IMR-90 (cell line): ENCODE data around the gene CYP27B1. TPM values are rescaled to one million over a fixed set of nuclear protein-coding genes. Genes with fewer than 3 reads are reported as not detected.

Experiments
- ATAC-seq: fragments of 200-7000 bp; cut with Tn5 transposase; 2 replicates; pipeline ENCODE4 v1.9.1; 2020; ENCODE audit warnings: low read depth, mild to moderate bottlenecking, moderate library complexity
- BruUV-seq: library from RNA; stranded (reverse); fragments of 400-500 nt; replicated peaks from 2 replicates; lab custom pipeline; 2021; lab: Mats Ljungman, UMichigan
- CTCF ChIA-PET: fragments of 300-600 bp; formaldehyde crosslinking; extraction: SDS; loops from one replicate; lab custom pipeline; 2021; ENCODE audit warnings: antibody characterized with exemption; lab: Yijun Ruan, JAX
- POLR2A ChIA-PET: fragments of 300-600 bp; sonication (Branson Sonifier 250); formaldehyde crosslinking; loops from one replicate; lab custom pipeline; 2022; ENCODE audit warnings: antibody characterized with exemption; ENCODE audit not compliant: unreplicated experiment; lab: Charles Lee
- DNase-seq: peaks from one replicate; pipeline ENCODE4 v3.0.0; 2013
- H2AFZ ChIP-seq: replicated peaks from 2 replicates; pipeline ENCODE3; 2013; ENCODE audit warnings: low read length, mild to moderate bottlenecking; ENCODE audit not compliant: poor library complexity
- H2AK5ac ChIP-seq: 2 replicates; pipeline ENCODE4 v1.6.1; 2013; ENCODE audit warnings: low read depth, low read length, inconsistent platforms
- H2AK9ac ChIP-seq: replicated peaks from 2 replicates; pipeline ENCODE3; 2013; ENCODE audit warnings: mild to moderate bottlenecking, low read depth, low read length, moderate library complexity; ENCODE audit not compliant: poor library complexity
- H2BK120ac ChIP-seq: 2 replicates; pipeline ENCODE4 v1.6.1; 2013; ENCODE audit warnings: low read depth, low read length, inconsistent platforms
- H2BK15ac ChIP-seq: 3 replicates; pipeline ENCODE4 v1.6.1; 2013; ENCODE audit warnings: low read depth, low read length, inconsistent platforms
- H2BK20ac ChIP-seq: 2 replicates; pipeline ENCODE4 v1.6.1; 2013; ENCODE audit warnings: low read depth, mild to moderate bottlenecking, inconsistent platforms, low read length, moderate library complexity
- H2BK5ac ChIP-seq: 2 replicates; pipeline ENCODE4 v1.6.1; 2013; ENCODE audit warnings: mild to moderate bottlenecking, low read depth, low read length, inconsistent platforms; ENCODE audit not compliant: poor library complexity, severe bottlenecking
- H3K14ac ChIP-seq: replicated peaks from 2 replicates; pipeline ENCODE4 v1.6.1; 2013; ENCODE audit warnings: low read depth, low read length, inconsistent platforms
- H3K18ac ChIP-seq: 2 replicates; pipeline ENCODE4 v1.6.1; 2013; ENCODE audit warnings: low read depth, low read length, control low read depth
- H3K23ac ChIP-seq: 2 replicates; pipeline ENCODE4 v1.6.1; 2013; ENCODE audit warnings: low read depth, low read length, inconsistent platforms
- H3K27ac ChIP-seq: 2 replicates; pipeline ENCODE4 v1.5.1; 2013; ENCODE audit warnings: mild to moderate bottlenecking, control low read depth, low read length; ENCODE audit not compliant: insufficient read depth
- H3K27me3 ChIP-seq: 2 replicates; pipeline ENCODE4 v1.6.1; 2013; ENCODE audit warnings: low read length; ENCODE audit not compliant: control insufficient read depth, insufficient read depth
- H3K36me3 ChIP-seq: 2 replicates; pipeline ENCODE4 v1.6.1; 2013; ENCODE audit warnings: low read length, mixed read lengths; ENCODE audit not compliant: control insufficient read depth, insufficient read depth
- H3K4ac ChIP-seq: 2 replicates; pipeline ENCODE4 v1.6.1; 2013; ENCODE audit warnings: low read depth, low read length, inconsistent platforms
- H3K4me1 ChIP-seq: 2 replicates; pipeline ENCODE4 v1.6.1; 2013; ENCODE audit warnings: low read length, mixed read lengths; ENCODE audit not compliant: control insufficient read depth, insufficient read depth
- H3K4me2 ChIP-seq: 2 replicates; pipeline ENCODE4 v1.6.1; 2013; ENCODE audit warnings: low read depth, mild to moderate bottlenecking, control low read depth, low read length, moderate library complexity
- H3K4me3 ChIP-seq: 2 replicates; pipeline ENCODE4 v1.5.1; 2013; ENCODE audit warnings: low read depth, mild to moderate bottlenecking, control low read depth, low read length, moderate library complexity; ENCODE audit not compliant: insufficient read depth
- H3K56ac ChIP-seq: 2 replicates; pipeline ENCODE4 v1.6.1; 2013; ENCODE audit warnings: low read length, inconsistent platforms; ENCODE audit not compliant: insufficient read depth; ENCODE audit errors: extremely low read depth
- H3K79me1 ChIP-seq, 2 experiments: 2 replicates each; pipeline ENCODE4 v1.6.1; 2013; ENCODE audit warnings: low read length in 2 of 2, inconsistent platforms in 1 of 2, low read depth in 1 of 2
- H3K9ac ChIP-seq: 2 replicates; pipeline ENCODE4 v1.6.1; 2013; ENCODE audit warnings: low read depth, low read length, control low read depth
- H3K9me1 ChIP-seq: 2 replicates; pipeline ENCODE4 v1.6.1; 2013; ENCODE audit warnings: low read length, inconsistent platforms; ENCODE audit not compliant: insufficient read depth
- H3K9me3 ChIP-seq: 2 replicates; pipeline ENCODE4 v1.6.1; 2013; ENCODE audit warnings: low read length; ENCODE audit not compliant: control insufficient read depth, insufficient read depth
- H4K20me1 ChIP-seq: 2 replicates; pipeline ENCODE4 v1.6.1; 2013; ENCODE audit warnings: low read length, inconsistent platforms; ENCODE audit not compliant: insufficient read depth
- H4K5ac ChIP-seq: 2 replicates; pipeline ENCODE4 v1.6.1; 2013; ENCODE audit warnings: mild to moderate bottlenecking, low read depth, low read length, control low read depth
- H4K8ac ChIP-seq, 2 experiments: 2 replicates each; pipeline ENCODE4 v1.6.1; 2013; ENCODE audit warnings: low read depth in 2 of 2, low read length in 2 of 2, control low read depth in 1 of 2, inconsistent platforms in 1 of 2
- H4K91ac ChIP-seq: 2 replicates; pipeline ENCODE4 v1.6.1; 2013; ENCODE audit warnings: low read depth, low read length, inconsistent platforms; ENCODE audit not compliant: insufficient read depth
- CEBPB ChIP-seq: IDR thresholded peaks from 2 replicates; pipeline ENCODE4 v1.6.1; 2012; ENCODE audit warnings: low read depth, low read length, improper control_type of control experiment
- CHD1 ChIP-seq: IDR thresholded peaks from 2 replicates; pipeline ENCODE4 v1.6.1; 2012; ENCODE audit warnings: low read depth, low read length, improper control_type of control experiment
- CTCF ChIP-seq: conservative IDR thresholded peaks from 2 replicates; pipeline ENCODE4 v1.5.1; 2012; ENCODE audit warnings: mild to moderate bottlenecking, low read depth, low read length, improper control_type of control experiment
- ELK1 ChIP-seq: fragments of 150-350 bp; IDR thresholded peaks from 2 replicates; pipeline ENCODE4 v1.6.1; 2016; ENCODE audit warnings: low read depth, mild to moderate bottlenecking, low read length, moderate library complexity, borderline replicate concordance
- FOS ChIP-seq: fragments of 150-350 bp; IDR thresholded peaks from 2 replicates; pipeline ENCODE4 v1.6.1; 2016; ENCODE audit warnings: low read depth, low read length
- MAZ ChIP-seq: IDR thresholded peaks from 2 replicates; pipeline ENCODE4 v1.6.1; 2012; ENCODE audit warnings: low read depth, mild to moderate bottlenecking, low read length, improper control_type of control experiment, moderate library complexity, borderline replicate concordance
- MXI1 ChIP-seq: IDR thresholded peaks from 2 replicates; pipeline ENCODE4 v1.6.1; 2012; ENCODE audit warnings: low read depth, mild to moderate bottlenecking, low read length, moderate library complexity, borderline replicate concordance
- RCOR1 ChIP-seq: IDR thresholded peaks from 2 replicates; pipeline ENCODE4 v1.6.1; 2012; ENCODE audit warnings: mild to moderate bottlenecking, low read length, improper control_type of control experiment; ENCODE audit not compliant: insufficient replicate concordance
- WGBS, 2 experiments: methylation state at CpG; one replicate each; pipeline versions ENCODE4 v1.1.5 to v1.1.7; 2013; ENCODE audit warnings: missing lambda C conversion rate in 2 of 2; ENCODE audit not compliant: insufficient read length in 1 of 2; ENCODE audit errors: extremely low coverage in 2 of 2; 5-methylcytosine and 5-hydroxymethylcytosine counted together
- dilution Hi-C: fragments of 300-500 bp; cut with HindIII; formaldehyde crosslinking; loops from one replicate; pipeline ENCODE4 v1.14.3; 2018; ENCODE audit warnings: low sequenced_read_pairs; ENCODE audit not compliant: unreplicated experiment
- in situ Hi-C: fragments of 300-500 bp; cut with MboI; formaldehyde crosslinking; loops from 3 replicates; pipeline ENCODE4 v1.14.3; 2019; ENCODE audit warnings: low sequenced_read_pairs, inconsistent platforms, mixed read lengths
- intact Hi-C: fragments of 100-400 bp; cut with micrococcal nuclease; formaldehyde crosslinking; loops from 2 replicates; pipeline ENCODE4 v1.10.0; 2022
- polyA plus RNA-seq, 3 experiments: library from polyadenylated mRNA; depleted of rRNA; stranded (reverse); fragments of >200 nt; gene quantifications; 2 replicates each; pipeline ENCODE4 v1.2.3, GENCODE V29; 2012; ENCODE audit warnings: low replicate concordance in 1 of 3
- total RNA-seq: library from RNA; depleted of rRNA; stranded (reverse); fragments of >200 nt; gene quantifications from 2 replicates; pipeline ENCODE4 v1.2.3, GENCODE V29; 2012
- TF ChIP-seq, protein P1 (sequence below): fragments of 150-350 bp; IDR thresholded peaks from 2 replicates; pipeline ENCODE4 v1.6.1; 2017; ENCODE audit warnings: mild to moderate bottlenecking, antibody characterized with exemption, low read length, low read depth

Gene CYP27B1
- total and polyA plus RNA-seq, 2 of the 4 experiments (the other 2 are of a cell fraction) = 0.36 to 1.3 TPM

GRCh38 chr12:57762463-57762862 lies 4.4 kb downstream of the CYP27B1 start (continued):
- no peak for TF ChIP-seq CTCF

DNA sequence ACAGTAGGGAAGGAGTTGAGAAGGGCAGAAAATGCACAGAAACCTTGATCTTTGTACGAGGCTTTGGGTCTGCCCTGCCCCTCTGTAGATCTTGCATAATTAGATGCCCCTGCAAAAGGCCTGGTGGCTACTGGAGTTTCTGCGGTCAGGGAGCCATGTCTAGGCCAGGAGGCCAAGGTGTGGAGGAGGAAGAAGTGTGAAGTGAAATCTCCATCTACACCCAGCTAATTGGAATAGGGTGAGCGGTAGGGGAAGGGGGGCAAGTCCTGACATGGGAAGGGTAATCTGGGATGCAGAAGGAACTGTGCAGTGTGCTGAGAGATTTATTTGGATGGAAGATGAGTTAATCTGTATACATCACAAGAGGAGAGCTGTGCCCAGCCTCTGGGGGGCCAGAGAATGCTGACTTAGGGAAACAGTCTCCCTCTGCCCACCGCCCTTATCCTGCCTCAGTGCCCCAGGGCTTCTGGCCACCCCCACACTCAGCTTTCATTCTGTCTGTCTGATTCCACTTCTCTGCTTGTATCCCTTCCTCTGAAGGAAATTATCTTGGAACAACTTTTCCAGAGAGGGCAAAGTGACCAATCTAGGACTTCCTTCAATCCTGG lies 5.4 kb downstream of the CYP27B1 start:
- ChIA-PET CTCF (no interaction called here), POLR2A (no interaction called here)
- Histone ChIP-seq H3K36me3 (peaks cover 9% of the 10 kb centered on the region), H3K27me3 (peaks cover 36% of the 10 kb centered on the region), H3K18ac (no peak overlapping the region), H3K27ac (no peak overlapping the region), H3K56ac (no peak overlapping the region), H2AK5ac (no peak overlapping the region), H3K23ac (no peak overlapping the region), H2BK120ac (no peak overlapping the region), H3K9me3 (peaks cover 2% of the 10 kb centered on the region; the same call in 1 of the 2 replicates), H3K4ac (no peak overlapping the region), H2AK9ac (no peak overlapping the region), H3K79me1 (no peaks in the 10 kb centered on the region), H2BK15ac (no peak overlapping the region), H2BK20ac (no peak overlapping the region), H4K8ac (no peak overlapping the region), H2BK5ac (no peak overlapping the region), H4K20me1 (no peaks in the 10 kb centered on the region; the same call in 1 of the 2 replicates), H3K9ac (no peak overlapping the region), H2AFZ (no peak overlapping the region), H3K14ac (no peak overlapping the region), H3K4me3 (no peak overlapping the region), H3K4me2 (no peak overlapping the region), H4K5ac (no peak overlapping the region), H4K91ac (no peak overlapping the region), H3K9me1 (0 out of 2 replicates have a peak, but pooled peaks cover 3% of the 10 kb centered on the region), H3K4me1 (peaks cover 4% of the 10 kb centered on the region; the same call in 1 of the 2 replicates)
- ATAC-seq = no peak
- BruUV-seq = no TSS peak
- WGBS, 2 experiments = no CpG with 5 or more reads among the region's 4 CpGs
- dilution Hi-C loops (no loop called here), in situ Hi-C loops (no loop called here), intact Hi-C loops (no loop called here)
- DNase-seq = no peak
- TF ChIP-seq MAZ = no peak
- no peak for TF ChIP-seq CEBPB
- TF ChIP-seq FOS = no peak
- no peak for TF ChIP-seq CHD1
- TF ChIP-seq ELK1 = no peak
- TF ChIP-seq, protein P1, sequence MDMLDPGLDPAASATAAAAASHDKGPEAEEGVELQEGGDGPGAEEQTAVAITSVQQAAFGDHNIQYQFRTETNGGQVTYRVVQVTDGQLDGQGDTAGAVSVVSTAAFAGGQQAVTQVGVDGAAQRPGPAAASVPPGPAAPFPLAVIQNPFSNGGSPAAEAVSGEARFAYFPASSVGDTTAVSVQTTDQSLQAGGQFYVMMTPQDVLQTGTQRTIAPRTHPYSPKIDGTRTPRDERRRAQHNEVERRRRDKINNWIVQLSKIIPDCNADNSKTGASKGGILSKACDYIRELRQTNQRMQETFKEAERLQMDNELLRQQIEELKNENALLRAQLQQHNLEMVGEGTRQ = no peak
- no peak for TF ChIP-seq CTCF
- TF ChIP-seq MXI1 = no peak
- TF ChIP-seq RCOR1 = no peak
